WTC11 (cell line): ENCODE measurements around the gene CAPN1. TPM values are rescaled to one million over a fixed set of nuclear protein-coding genes. Genes with fewer than 3 reads are reported as not detected.

ENCODE experiments used
- ATAC-seq: fragments of 200-7000 bp; cut with Tn5 transposase; 2 replicates; pipeline ENCODE4 v1.10.0; 2021; ENCODE audit warnings: mild to moderate bottlenecking, moderate library complexity
- CTCF ChIA-PET: fragments of 300-600 bp; sonication (Branson Sonifier 250); formaldehyde crosslinking; loops from one replicate; lab custom pipeline; 2021; ENCODE audit warnings: antibody characterized with exemption; lab: Charles Lee
- POLR2A ChIA-PET: fragments of 350-600 bp; sonication (Branson Sonifier 250); formaldehyde crosslinking; loops from one replicate; lab custom pipeline; 2021; ENCODE audit warnings: antibody characterized with exemption; lab: Charles Lee
- DNase-seq: peaks from one replicate; pipeline ENCODE4 v3.0.0; 2021; ENCODE audit warnings: low spot score
- H3K27ac Mint-ChIP-seq: 2 replicates; pipeline ENCODE4 v1.8.0; 2021; ENCODE audit warnings: mixed read lengths
- H3K27me3 Mint-ChIP-seq: 2 replicates; pipeline ENCODE4 v1.8.0; 2021; ENCODE audit warnings: low read depth, mild to moderate bottlenecking, moderate library complexity, mixed read lengths
- H3K36me3 Mint-ChIP-seq: 2 replicates; pipeline ENCODE4 v1.8.0; 2021; ENCODE audit warnings: mixed read lengths
- H3K4me1 Mint-ChIP-seq: 2 replicates; pipeline ENCODE4 v1.8.0; 2022; ENCODE audit warnings: mixed read lengths
- H3K4me3 Mint-ChIP-seq: 2 replicates; pipeline ENCODE4 v1.8.0; 2021; ENCODE audit warnings: mild to moderate bottlenecking, moderate library complexity, mixed read lengths
- H3K9me3 Mint-ChIP-seq: 2 replicates; pipeline ENCODE4 v1.8.0; 2021; ENCODE audit warnings: mixed read lengths
- ATF2 ChIP-seq: sonication (generic); formaldehyde crosslinking; IDR thresholded peaks from 2 replicates; pipeline ENCODE4 v1.8.1; 2022; ENCODE audit warnings: low read depth, missing genetic modification reagents, borderline replicate concordance
- ATF6 ChIP-seq: sonication (generic); formaldehyde crosslinking; IDR thresholded peaks from 2 replicates; pipeline ENCODE4 v1.8.1; 2023; ENCODE audit warnings: mild to moderate bottlenecking, missing genetic modification reagents
- CDX4 ChIP-seq: fragments of 250-450 bp; sonication (Bioruptor Pico); IDR thresholded peaks from 2 replicates; pipeline ENCODE4 v1.9.0; 2021; ENCODE audit warnings: moderate library complexity, mild to moderate bottlenecking, inconsistent platforms, borderline replicate concordance
- E2F1 ChIP-seq: sonication (generic); formaldehyde crosslinking; IDR thresholded peaks from 2 replicates; pipeline ENCODE4 v1.8.0; 2022; ENCODE audit warnings: mild to moderate bottlenecking, missing genetic modification reagents
- ELF4 ChIP-seq: sonication (generic); formaldehyde crosslinking; IDR thresholded peaks from 2 replicates; pipeline ENCODE4 v1.8.1; 2022; ENCODE audit warnings: low read depth, mild to moderate bottlenecking, moderate library complexity, missing genetic modification reagents
- ERG ChIP-seq: fragments of 250-450 bp; sonication (Bioruptor Pico); IDR thresholded peaks from 2 replicates; pipeline ENCODE4 v1.8.0; 2021; ENCODE audit warnings: mild to moderate bottlenecking
- FOXP1 ChIP-seq: sonication (generic); formaldehyde crosslinking; IDR thresholded peaks from 2 replicates; pipeline ENCODE4 v1.8.0; 2022; ENCODE audit warnings: missing genetic modification reagents, mild to moderate bottlenecking, moderate library complexity, borderline replicate concordance
- GABPB1 ChIP-seq: sonication (generic); formaldehyde crosslinking; IDR thresholded peaks from 2 replicates; pipeline ENCODE4 v1.8.1; 2023; ENCODE audit warnings: mild to moderate bottlenecking, missing genetic modification reagents
- GRHL2 ChIP-seq: fragments of 250-450 bp; sonication (Bioruptor Pico); IDR thresholded peaks from 2 replicates; pipeline ENCODE4 v1.8.0; 2022; ENCODE audit warnings: mild to moderate bottlenecking, moderate library complexity; ENCODE audit not compliant: insufficient replicate concordance, severe bottlenecking
- GTF2I ChIP-seq: fragments of 250-450 bp; sonication (Bioruptor Pico); conservative IDR thresholded peaks from 2 replicates; pipeline ENCODE4 v1.4.0; 2021; ENCODE audit warnings: mild to moderate bottlenecking
- JAZF1 ChIP-seq: fragments of 250-450 bp; sonication (Bioruptor Pico); IDR thresholded peaks from 2 replicates; pipeline ENCODE4 v1.9.0; 2021; ENCODE audit warnings: moderate library complexity, mild to moderate bottlenecking, inconsistent platforms
- MXD4 ChIP-seq: fragments of 250-450 bp; sonication (Bioruptor Pico); IDR thresholded peaks from 2 replicates; pipeline ENCODE4 v1.8.0; 2021; ENCODE audit warnings: mild to moderate bottlenecking, moderate library complexity, borderline replicate concordance
- NFATC4 ChIP-seq: fragments of 250-450 bp; sonication (Bioruptor Pico); IDR thresholded peaks from 2 replicates; pipeline ENCODE4 v1.9.0; 2021; ENCODE audit warnings: mild to moderate bottlenecking
- OVOL2 ChIP-seq: fragments of 250-450 bp; sonication (Bioruptor Pico); IDR thresholded peaks from 2 replicates; pipeline ENCODE4 v1.9.0; 2021; ENCODE audit warnings: mild to moderate bottlenecking, borderline replicate concordance
- SP1 ChIP-seq: sonication (generic); formaldehyde crosslinking; conservative IDR thresholded peaks from 2 replicates; pipeline ENCODE4 v1.8.1; 2022; ENCODE audit warnings: missing genetic modification reagents
- USF1 ChIP-seq: sonication (generic); formaldehyde crosslinking; IDR thresholded peaks from 2 replicates; pipeline ENCODE4 v1.8.0; 2022; ENCODE audit warnings: mild to moderate bottlenecking, missing genetic modification reagents
- ZNF263 ChIP-seq: sonication (generic); formaldehyde crosslinking; IDR thresholded peaks from 2 replicates; pipeline ENCODE4 v1.8.1; 2022; ENCODE audit warnings: low read depth, mild to moderate bottlenecking, moderate library complexity, missing genetic modification reagents
- ZNF281 ChIP-seq: sonication (generic); formaldehyde crosslinking; IDR thresholded peaks from 2 replicates; pipeline ENCODE4 v1.8.0; 2023; ENCODE audit warnings: mild to moderate bottlenecking, missing genetic modification reagents
- ZNF671 ChIP-seq: fragments of 250-450 bp; sonication (Bioruptor Pico); IDR thresholded peaks from 2 replicates; pipeline ENCODE4 v1.8.0; 2021; ENCODE audit warnings: mild to moderate bottlenecking
- total RNA-seq: library from RNA; stranded (reverse); gene quantifications from 3 replicates; pipeline ENCODE4 v1.2.3, GENCODE V29; 2021

Gene CAPN1
- total RNA-seq, 1 experiment from 2014 or later = 257 TPM

- no peak for TF ChIP-seq ZNF281 (CRISPR knock-in tag)
These were observed 29.6 kb upstream of the CAPN1 start (continued) for GRCh38 chr11:65152122-65152521.

GRCh38 chr11:65156256-65156655, 25.5 kb upstream of the CAPN1 start:
- Mint-ChIP-seq H3K9me3 (no peaks in the 10 kb centered on the region), H3K4me1 (no peaks in the 10 kb centered on the region), H3K27me3 (peaks cover 29% of the 10 kb centered on the region), H3K4me3 (no peak overlapping the region), H3K36me3 (no peaks in the 10 kb centered on the region), H3K27ac (no peak overlapping the region)
- ATAC-seq (no peak), DNase-seq (no peak)
- CTCF ChIA-PET = interaction anchor here (0.6 kb wide), 1 partner anchor 119 kb away, joined by 5 read pairs; no protein-coding TSS in a partner anchor
- POLR2A ChIA-PET = no interaction called here
- TF ChIP-seq ERG (CRISPR knock-in tag) (no peak), ZNF671 (no peak), JAZF1 (CRISPR knock-in tag) (no peak), GRHL2 (no peak), E2F1 (CRISPR knock-in tag) (no peak), CDX4 (no peak), SP1 (no peak), ATF6 (CRISPR knock-in tag) (no peak), GTF2I (CRISPR knock-in tag) (no peak), OVOL2 (no peak), MXD4 (CRISPR knock-in tag) (no peak), USF1 (CRISPR knock-in tag) (no peak), ELF4 (no peak), GABPB1 (CRISPR knock-in tag) (no peak), NFATC4 (CRISPR knock-in tag) (no peak), FOXP1 (CRISPR knock-in tag) (no peak), ATF2 (CRISPR knock-in tag) (no peak), ZNF263 (no peak)
